HG03135 (cell line): ENCODE results near the gene ACAP3.

Experiments used
- ATAC-seq: cut with Tn5 transposase; IDR thresholded peaks from one replicate; pipeline ENCODE4 v1.9.1; 2021; ENCODE audit warnings: mild to moderate bottlenecking, moderate library complexity; ENCODE audit not compliant: unreplicated experiment

Gene ACAP3

DNA sequence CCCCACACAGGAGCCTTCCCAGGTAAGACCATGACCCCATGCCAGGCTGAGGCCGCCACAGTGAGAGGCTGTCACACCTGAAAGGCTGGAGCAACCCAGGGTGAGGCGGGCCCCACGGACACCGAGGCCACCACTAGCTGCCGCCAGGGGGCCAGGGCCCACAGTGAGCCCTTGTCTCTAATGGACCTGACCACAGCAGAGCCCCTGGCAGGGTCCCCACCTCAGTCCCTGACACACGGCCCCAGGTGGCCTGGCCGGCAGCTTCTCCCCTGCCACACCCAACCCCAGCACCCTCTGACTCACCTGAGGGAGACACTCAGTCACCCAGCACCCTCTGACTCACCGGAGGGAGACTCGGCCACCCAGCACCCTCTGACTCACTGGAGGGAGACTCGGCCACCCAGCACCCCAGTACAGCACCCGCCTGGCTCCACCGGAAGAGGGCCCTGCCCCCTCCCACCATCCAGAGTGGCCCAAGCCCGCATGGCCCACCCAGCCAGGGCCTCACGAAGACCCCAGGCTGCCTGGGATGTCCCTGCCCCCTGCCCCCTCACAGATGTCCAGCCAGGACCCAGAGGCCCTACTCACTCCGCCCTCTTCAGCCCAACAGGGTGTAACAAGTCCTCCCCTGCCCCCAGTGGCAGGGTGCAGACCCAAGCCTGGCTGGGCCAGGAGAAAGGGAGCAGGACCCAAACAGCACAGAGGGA, 37.1 kb upstream of the ACAP3 start:
- ATAC-seq: no peak

DNA sequence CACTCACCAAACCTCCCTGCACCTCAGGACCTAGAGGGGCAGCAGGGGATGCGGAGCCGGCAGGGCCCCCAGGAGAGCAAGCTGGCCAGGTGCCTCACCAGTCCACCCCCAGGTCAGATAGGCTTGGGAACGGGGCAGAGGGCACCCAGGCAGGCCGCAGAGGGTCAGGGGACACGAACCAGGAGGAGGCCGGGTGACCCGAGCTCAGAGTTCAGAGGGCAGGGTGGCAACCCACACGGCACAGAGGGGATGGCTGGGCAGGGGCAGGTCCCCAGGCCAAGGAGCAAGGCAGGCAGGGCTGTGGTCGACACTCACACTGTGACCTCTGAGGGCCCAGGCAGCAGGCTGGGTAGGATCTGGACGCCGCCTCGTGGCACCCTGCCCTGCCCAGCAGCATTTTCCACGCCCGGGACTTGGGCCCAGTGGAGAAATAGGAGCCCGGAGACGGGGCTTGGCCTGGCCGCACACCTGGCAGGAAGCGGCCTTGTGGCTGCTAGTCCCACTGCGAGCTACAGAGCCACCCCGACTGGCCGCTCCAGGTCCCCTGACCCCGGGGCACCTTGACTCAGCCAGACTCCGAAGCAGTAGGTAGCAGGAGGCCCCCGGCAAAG, 36.2 kb upstream of the ACAP3 start:
- ATAC-seq: no peak

DNA sequence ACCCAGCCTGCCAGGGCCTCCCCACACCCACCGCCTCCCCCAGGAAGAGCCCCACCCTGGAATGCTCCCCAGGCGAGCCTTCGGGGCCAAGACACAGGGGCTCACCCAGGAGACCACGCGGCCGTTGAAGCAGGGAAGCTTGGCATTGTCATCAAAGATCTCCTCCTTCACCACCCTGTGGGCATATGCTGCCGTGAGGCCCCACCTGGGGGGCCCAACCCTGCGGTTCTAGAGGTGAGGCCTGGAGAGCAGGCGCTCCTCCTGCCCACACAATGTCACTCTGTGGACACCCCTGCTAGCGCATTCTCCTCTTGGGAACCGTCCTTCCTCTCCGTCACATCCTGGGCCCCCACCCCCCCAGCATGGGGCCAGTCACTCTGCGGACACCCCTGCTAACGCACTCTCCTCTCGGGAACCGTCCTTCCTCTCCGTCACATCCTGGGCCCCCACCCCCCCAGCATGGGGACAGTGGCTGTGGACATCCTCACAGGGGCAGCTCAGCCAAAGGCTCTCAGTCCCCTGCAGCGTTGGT, 34.9 kb upstream of the ACAP3 start:
- ATAC-seq: no peak

DNA sequence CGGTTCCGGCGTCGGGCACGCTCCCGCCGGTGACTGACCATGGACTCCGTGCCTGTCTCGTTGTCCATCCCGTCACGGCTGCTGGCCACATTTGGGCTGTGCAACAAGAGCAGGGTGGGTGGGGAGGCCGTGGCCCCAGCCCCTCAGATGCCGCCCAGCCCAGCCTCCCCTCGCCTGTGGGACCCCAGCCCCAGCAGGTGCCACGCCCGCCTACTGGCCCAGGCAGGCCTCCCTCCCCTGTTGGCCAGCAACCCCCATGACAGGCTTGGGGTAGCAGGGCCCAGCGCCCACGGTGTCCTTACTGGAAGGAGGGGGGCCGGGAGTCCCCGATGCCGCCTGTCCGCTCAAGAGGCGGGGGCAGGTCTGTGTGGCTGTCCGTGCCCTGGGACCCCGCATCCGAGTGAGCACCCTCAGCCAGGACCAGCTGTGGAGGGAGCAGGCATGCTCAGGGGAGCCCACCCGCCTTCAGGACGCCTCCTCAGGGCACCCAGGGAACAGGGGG, 34.4 kb upstream of the ACAP3 start:
- ATAC-seq: no peak

DNA sequence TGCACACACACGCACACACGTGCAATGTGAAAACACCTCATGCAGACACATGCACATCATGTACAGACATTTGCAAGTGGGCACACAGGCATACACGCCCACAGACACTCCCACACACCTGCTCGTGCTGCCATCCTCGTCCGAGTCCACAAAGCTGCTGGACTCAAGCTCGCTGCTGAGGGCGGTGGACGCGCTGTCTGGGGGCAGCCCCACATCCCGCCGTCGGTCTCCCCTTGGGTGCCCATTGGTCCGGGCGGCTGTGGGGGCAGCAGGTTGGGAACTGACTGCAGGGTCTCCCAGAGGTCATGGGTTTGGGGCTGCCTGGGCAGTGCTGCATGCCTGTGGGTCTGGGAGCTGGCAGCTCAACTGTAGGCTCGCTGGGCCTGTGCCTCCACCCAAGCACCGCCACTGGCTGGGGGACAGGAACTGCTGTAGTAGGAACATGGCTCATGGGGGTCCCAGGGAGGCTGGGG, 33.9 kb upstream of the ACAP3 start:
- no peak for ATAC-seq

DNA sequence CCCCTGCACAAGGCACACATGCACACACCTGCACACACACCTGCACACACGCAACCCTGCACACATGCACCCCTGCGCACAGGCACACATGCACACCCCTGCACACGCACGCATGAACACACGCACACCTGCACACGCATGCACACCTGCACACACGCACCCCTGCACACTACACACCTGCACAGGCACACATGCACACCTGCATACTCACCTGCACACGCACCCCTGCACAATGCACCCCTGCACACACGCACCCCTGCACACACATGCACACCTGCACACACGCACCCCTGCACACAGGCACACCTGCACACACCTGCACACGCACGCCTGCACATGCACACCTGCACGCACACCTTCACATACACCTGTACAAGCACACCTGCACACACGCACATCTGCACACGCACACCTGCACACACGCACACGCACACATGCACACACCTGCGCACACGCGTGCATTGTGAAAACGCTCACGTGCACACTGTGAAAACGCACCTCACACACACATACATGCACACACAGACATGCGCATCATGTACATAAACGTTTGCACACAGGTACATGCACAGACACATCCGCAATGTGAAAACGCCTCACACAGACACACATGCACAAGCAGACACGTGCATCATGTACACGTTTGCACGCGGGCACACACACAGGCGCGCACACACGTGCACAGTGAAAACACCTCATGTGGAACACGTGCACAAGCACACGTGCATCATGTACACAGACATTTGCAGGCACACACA, 33.2 kb upstream of the ACAP3 start:
- ATAC-seq: no peak

DNA sequence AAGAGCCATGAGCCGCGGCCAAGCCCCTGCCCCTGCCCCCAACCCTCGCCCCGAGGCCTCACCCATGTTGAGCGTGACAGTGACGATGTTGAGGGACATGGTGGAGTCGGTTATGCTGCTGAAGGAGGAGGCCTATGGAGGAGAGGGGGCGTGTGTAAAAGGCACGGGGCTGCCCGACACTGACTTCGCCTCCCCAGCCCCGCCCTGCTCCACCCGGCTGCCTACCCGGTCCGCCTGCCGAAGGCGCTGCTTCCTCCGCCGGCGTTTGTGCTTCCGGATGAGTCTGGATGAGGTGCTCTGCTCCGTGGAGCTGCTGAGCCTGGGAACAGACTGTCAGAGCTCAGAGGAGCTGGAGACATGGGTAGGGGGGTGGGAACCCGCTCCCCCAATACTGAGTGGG, 32.5 kb upstream of the ACAP3 start:
- ATAC-seq: no peak

DNA sequence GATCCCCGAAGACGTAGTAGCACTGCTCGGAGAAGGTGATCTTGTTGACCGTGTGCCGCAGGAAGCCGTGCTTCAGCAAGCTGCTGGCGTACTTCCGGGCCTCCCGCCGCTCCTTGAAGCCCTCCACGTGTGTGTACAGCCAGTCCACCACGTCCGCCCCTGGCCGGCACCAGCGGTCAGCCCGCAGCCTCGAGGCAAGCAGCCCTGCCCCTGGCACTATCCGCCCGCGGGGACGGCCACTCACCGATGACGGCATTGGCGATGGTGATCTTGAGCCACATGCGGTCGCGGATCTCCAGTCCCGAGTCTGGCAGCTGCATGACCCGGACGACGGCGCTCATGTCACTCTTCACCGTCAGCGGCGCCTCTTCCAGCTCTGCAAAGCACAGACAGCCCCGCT, 30.5 kb upstream of the ACAP3 start:
- no peak for ATAC-seq

DNA sequence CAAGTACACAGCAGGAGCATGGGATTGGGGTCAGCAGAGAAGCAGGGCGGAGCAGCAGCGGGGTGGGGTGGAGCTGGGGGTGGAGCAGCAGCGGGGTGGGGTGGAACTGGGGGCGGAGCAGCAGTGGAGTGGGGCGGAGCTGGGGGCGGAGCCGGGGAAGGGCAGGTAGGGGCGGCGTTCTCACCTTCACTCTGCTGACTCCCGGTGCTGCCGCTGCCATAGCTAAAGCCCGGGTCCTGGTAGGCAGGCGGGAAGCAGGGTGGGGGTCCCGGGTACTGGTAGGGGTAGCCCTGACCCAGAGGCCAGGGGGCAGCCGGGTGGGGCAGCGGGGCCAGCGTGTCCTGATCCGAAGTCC, 30.0 kb upstream of the ACAP3 start:
- ATAC-seq: no peak

DNA sequence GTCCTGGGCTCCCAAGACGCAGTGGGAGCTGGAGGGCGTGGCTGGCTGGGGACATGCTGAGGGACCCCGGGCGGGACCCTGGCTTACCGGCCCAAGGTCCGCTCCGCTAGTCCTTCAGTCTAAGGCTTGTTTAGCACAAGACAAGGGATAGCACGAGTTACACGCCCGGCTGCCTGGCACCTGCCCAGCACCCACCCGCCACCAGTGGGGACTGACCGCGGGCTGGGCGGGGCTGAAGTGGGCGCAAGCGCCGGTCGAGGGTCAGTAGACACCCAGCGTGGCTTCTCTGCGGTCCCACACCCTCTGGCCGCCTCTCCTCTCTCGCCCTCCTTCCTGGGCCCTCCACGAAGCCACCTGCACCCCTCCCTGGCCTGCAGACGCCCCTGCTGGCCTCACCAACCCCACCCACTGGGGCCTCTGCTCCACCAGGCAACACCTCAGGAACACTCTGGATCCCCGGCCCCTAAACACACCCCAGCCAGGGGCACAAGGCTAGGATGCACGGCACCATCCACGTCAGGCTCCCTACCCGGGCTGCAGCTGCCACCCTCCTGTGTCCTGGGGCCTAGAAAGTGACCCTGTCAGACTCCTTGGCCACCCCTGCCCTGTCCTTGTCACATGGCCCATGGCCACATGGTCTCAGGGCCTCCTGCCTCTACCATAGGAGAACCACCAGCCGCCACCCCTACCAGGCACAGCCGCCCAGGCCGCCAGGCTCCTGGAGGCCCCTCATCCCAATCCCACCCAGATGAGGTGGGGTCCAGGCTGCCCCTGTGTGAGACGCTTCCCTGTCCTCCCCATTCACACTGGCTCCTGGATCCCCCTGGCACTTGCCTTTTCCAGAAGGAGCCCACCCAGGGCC, 29.4 kb upstream of the ACAP3 start:
- ATAC-seq: no peak

DNA sequence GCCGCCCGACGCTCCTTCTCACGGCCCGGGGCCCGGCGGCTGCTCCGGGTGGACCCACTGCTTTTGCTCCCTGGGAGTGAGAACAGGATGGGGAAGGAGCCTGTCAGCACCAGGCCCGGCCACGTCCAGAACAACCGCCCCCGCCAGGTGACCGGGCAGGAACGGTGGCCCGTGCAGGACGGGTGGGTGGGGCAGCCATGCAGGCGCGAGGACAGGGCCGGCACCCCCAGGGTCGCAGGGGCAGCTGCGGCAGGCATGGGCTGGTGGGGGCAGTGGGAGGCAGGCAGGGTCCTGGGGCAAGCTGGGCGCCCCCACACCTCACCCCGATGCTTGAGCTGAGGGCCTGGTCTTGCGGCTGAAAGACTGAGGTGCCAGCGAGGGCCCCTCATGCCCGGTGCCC, 28.7 kb upstream of the ACAP3 start:
- ATAC-seq: no peak

DNA sequence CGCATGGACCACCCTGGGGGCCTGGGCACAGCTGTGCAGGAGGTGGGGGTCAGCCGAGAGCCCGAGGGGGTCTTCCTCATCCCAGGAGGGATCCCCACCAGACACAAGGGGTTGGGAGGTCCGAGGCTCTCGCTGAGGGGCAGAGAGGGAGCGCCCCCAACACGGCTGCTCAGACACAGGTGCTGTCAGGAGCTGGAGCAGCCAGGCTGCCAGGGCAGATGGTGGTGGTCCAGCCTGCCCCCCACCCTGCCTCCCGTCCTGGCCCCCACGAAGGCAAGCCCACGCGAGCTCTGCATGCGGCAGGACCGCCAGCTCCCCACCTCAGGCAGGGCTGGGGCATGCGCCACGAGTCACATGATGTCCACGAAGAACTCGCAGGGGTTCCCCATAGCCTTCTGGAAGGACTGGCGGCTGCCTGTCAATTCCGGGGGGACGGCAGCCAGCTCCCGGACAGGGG, 28.1 kb upstream of the ACAP3 start:
- no peak for ATAC-seq

DNA sequence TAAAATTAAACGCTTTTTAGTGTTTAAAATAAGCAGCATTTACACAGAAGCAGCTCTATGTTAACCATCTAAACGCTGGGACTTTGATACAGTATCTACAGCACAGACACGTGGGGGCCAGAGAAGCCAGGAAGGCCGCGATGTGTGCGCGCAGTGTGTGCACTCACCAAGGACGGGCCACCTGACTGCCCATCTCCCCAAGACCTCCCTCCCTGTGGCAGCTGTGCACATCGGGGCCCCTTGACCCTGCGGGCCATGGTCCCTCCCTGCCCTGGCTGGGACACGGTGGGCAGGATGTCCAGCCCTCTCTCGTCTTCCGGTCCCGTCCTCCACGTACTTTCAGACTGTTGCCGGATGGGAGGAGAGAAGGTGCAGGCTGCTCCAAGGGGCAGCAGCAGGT, 27.6 kb upstream of the ACAP3 start:
- ATAC-seq: no peak

DNA sequence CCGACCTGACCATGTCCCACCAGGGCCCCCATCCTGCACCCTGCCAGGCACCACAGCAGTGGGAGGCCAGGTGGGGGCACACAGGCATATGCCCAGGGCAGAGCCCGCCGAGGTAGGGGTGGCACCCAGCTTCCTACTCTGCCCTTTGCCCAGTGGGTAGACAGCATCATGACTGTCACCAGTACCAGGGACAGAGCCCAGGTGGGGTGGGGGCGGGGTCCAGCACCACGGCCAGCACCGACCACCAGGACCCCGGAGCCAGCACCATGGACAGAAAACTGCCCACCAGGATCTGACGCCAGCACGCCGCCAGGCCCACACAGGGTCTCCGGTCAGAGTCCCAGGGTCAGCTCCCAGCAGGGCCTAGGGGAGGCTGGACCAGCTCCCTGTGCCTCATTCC, 27.1 kb upstream of the ACAP3 start:
- ATAC-seq: no peak

DNA sequence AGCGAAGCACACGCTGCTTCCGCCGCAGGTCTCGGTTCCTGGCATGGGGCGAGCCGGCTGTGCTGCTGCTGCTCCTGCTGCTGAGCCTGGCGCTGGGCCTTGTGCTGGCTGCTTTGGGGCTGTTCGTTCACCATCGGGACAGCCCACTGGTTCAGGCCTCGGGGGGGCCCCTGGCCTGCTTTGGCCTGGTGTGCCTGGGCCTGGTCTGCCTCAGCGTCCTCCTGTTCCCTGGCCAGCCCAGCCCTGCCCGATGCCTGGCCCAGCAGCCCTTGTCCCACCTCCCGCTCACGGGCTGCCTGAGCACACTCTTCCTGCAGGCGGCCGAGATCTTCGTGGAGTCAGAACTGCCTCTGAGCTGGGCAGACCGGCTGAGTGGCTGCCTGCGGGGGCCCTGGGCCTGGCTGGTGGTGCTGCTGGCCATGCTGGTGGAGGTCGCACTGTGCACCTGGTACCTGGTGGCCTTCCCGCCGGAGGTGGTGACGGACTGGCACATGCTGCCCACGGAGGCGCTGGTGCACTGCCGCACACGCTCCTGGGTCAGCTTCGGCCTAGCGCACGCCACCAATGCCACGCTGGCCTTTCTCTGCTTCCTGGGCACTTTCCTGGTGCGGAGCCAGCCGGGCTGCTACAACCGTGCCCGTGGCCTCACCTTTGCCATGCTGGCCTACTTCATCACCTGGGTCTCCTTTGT, 26.0 kb upstream of the ACAP3 start:
- no peak for ATAC-seq

DNA sequence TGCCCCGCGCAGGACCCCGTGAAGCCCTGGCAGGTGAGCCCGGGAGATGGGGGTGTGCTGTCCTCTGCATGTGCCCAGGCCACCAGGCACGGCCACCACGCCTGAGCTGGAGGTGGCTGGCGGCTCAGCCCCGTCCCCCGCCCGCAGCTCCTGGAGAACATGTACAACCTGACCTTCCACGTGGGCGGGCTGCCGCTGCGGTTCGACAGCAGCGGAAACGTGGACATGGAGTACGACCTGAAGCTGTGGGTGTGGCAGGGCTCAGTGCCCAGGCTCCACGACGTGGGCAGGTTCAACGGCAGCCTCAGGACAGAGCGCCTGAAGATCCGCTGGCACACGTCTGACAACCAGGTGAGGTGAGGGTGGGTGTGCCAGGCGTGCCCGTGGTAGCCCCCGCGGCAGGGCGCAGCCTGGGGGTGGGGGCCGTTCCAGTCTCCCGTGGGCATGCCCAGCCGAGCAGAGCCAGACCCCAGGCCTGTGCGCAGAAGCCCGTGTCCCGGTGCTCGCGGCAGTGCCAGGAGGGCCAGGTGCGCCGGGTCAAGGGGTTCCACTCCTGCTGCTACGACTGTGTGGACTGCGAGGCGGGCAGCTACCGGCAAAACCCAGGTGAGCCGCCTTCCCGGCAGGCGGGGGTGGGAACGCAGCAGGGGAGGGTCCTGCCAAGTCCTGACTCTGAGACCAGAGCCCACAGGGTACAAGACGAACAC, 25.2 kb upstream of the ACAP3 start:
- ATAC-seq: no peak

DNA sequence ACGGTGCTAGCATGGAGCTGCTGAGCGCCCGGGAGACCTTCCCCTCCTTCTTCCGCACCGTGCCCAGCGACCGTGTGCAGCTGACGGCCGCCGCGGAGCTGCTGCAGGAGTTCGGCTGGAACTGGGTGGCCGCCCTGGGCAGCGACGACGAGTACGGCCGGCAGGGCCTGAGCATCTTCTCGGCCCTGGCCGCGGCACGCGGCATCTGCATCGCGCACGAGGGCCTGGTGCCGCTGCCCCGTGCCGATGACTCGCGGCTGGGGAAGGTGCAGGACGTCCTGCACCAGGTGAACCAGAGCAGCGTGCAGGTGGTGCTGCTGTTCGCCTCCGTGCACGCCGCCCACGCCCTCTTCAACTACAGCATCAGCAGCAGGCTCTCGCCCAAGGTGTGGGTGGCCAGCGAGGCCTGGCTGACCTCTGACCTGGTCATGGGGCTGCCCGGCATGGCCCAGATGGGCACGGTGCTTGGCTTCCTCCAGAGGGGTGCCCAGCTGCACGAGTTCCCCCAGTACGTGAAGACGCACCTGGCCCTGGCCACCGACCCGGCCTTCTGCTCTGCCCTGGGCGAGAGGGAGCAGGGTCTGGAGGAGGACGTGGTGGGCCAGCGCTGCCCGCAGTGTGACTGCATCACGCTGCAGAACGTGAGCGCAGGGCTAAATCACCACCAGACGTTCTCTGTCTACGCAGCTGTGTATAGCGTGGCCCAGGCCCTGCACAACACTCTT, 24.5 kb upstream of the ACAP3 start:
- ATAC-seq: no peak

DNA sequence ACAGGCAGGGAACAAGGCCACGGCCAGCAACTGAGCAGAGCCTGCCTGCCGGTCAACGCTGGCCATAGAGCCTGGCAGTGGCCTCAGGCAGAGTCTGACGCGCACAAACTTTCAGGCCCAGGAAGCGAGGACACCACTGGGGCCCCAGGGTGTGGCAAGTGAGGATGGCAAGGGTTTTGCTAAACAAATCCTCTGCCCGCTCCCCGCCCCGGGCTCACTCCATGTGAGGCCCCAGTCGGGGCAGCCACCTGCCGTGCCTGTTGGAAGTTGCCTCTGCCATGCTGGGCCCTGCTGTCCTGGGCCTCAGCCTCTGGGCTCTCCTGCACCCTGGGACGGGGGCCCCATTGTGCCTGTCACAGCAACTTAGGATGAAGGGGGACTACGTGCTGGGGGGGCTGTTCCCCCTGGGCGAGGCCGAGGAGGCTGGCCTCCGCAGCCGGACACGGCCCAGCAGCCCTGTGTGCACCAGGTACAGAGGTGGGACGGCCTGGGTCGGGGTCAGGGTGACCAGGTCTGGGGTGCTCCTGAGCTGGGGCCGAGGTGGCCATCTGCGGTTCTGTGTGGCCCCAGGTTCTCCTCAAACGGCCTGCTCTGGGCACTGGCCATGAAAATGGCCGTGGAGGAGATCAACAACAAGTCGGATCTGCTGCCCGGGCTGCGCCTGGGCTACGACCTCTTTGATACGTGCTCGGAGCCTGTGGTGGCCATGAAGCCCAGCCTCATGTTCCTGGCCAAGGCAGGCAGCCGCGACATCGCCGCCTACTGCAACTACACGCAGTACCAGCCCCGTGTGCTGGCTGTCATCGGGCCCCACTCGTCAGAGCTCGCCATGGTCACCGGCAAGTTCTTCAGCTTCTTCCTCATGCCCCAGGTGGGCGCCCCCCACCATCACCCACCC, 23.6 kb upstream of the ACAP3 start, which contains the start of gene TAS1R3:
TSS of gene TAS1R3 (plus strand) at position 213 of the 898 bp plus-strand sequence. CDS start at position 279, 66 bp downstream.
- ATAC-seq: no peak
